WTC11 (cell line): ENCODE measurements around the gene ZDHHC14. TPM values are rescaled to one million over a fixed set of nuclear protein-coding genes. Genes with fewer than 3 reads are reported as not detected.

Experiments
- ATAC-seq: fragments of 200-7000 bp; cut with Tn5 transposase; 2 replicates; pipeline ENCODE4 v1.10.0; 2021; ENCODE audit warnings: mild to moderate bottlenecking, moderate library complexity
- CTCF ChIA-PET: fragments of 300-600 bp; sonication (Branson Sonifier 250); formaldehyde crosslinking; loops from one replicate; lab custom pipeline; 2021; ENCODE audit warnings: antibody characterized with exemption; lab: Charles Lee
- POLR2A ChIA-PET: fragments of 350-600 bp; sonication (Branson Sonifier 250); formaldehyde crosslinking; loops from one replicate; lab custom pipeline; 2021; ENCODE audit warnings: antibody characterized with exemption; lab: Charles Lee
- DNase-seq: peaks from one replicate; pipeline ENCODE4 v3.0.0; 2021; ENCODE audit warnings: low spot score
- H3K27ac Mint-ChIP-seq: 2 replicates; pipeline ENCODE4 v1.8.0; 2021; ENCODE audit warnings: mixed read lengths
- H3K27me3 Mint-ChIP-seq: 2 replicates; pipeline ENCODE4 v1.8.0; 2021; ENCODE audit warnings: low read depth, mild to moderate bottlenecking, moderate library complexity, mixed read lengths
- H3K36me3 Mint-ChIP-seq: 2 replicates; pipeline ENCODE4 v1.8.0; 2021; ENCODE audit warnings: mixed read lengths
- H3K4me1 Mint-ChIP-seq: 2 replicates; pipeline ENCODE4 v1.8.0; 2022; ENCODE audit warnings: mixed read lengths
- H3K4me3 Mint-ChIP-seq: 2 replicates; pipeline ENCODE4 v1.8.0; 2021; ENCODE audit warnings: mild to moderate bottlenecking, moderate library complexity, mixed read lengths
- H3K9me3 Mint-ChIP-seq: 2 replicates; pipeline ENCODE4 v1.8.0; 2021; ENCODE audit warnings: mixed read lengths
- ARID4B ChIP-seq: sonication (generic); formaldehyde crosslinking; IDR thresholded peaks from 2 replicates; pipeline ENCODE4 v1.8.0; 2023; ENCODE audit warnings: missing genetic modification reagents, mild to moderate bottlenecking, borderline replicate concordance
- ATF3 ChIP-seq: sonication (generic); formaldehyde crosslinking; conservative IDR thresholded peaks from 2 replicates; pipeline ENCODE4 v1.8.1; 2022; ENCODE audit warnings: mild to moderate bottlenecking, missing genetic modification reagents
- ATF6 ChIP-seq: sonication (generic); formaldehyde crosslinking; IDR thresholded peaks from 2 replicates; pipeline ENCODE4 v1.8.1; 2023; ENCODE audit warnings: mild to moderate bottlenecking, missing genetic modification reagents
- CDX4 ChIP-seq: fragments of 250-450 bp; sonication (Bioruptor Pico); IDR thresholded peaks from 2 replicates; pipeline ENCODE4 v1.9.0; 2021; ENCODE audit warnings: moderate library complexity, mild to moderate bottlenecking, inconsistent platforms, borderline replicate concordance
- E2F5 ChIP-seq: sonication (generic); formaldehyde crosslinking; IDR thresholded peaks from 2 replicates; pipeline ENCODE4 v1.8.1; 2022; ENCODE audit warnings: mild to moderate bottlenecking, moderate library complexity, missing genetic modification reagents
- EMX1 ChIP-seq: fragments of 250-450 bp; sonication (Bioruptor Pico); IDR thresholded peaks from 2 replicates; pipeline ENCODE4 v1.8.0; 2021; ENCODE audit warnings: mild to moderate bottlenecking
- FOXK1 ChIP-seq: sonication (generic); formaldehyde crosslinking; IDR thresholded peaks from 2 replicates; pipeline ENCODE4 v1.8.0; 2022; ENCODE audit warnings: mild to moderate bottlenecking, moderate library complexity, missing genetic modification reagents
- GRHL2 ChIP-seq: fragments of 250-450 bp; sonication (Bioruptor Pico); IDR thresholded peaks from 2 replicates; pipeline ENCODE4 v1.8.0; 2022; ENCODE audit warnings: mild to moderate bottlenecking, moderate library complexity; ENCODE audit not compliant: insufficient replicate concordance, severe bottlenecking
- HMGA2 ChIP-seq: fragments of 250-450 bp; sonication (Bioruptor Pico); IDR thresholded peaks from 2 replicates; pipeline ENCODE4 v1.4.0; 2021; ENCODE audit warnings: mild to moderate bottlenecking, moderate library complexity
- NFE2L1 ChIP-seq: sonication (generic); formaldehyde crosslinking; IDR thresholded peaks from 2 replicates; pipeline ENCODE4 v1.8.1; 2023; ENCODE audit warnings: missing genetic modification reagents
- NR2C2 ChIP-seq: sonication (generic); formaldehyde crosslinking; IDR thresholded peaks from 2 replicates; pipeline ENCODE4 v1.8.0; 2022; ENCODE audit warnings: mild to moderate bottlenecking, missing genetic modification reagents
- PRRX2 ChIP-seq: fragments of 250-450 bp; sonication (Bioruptor Pico); IDR thresholded peaks from 2 replicates; pipeline ENCODE4 v1.8.0; 2021; ENCODE audit warnings: mild to moderate bottlenecking
- RORB ChIP-seq: fragments of 250-450 bp; sonication (Bioruptor Pico); IDR thresholded peaks from 2 replicates; pipeline ENCODE4 v1.9.0; 2021; ENCODE audit warnings: mild to moderate bottlenecking
- STAT6 ChIP-seq: sonication (generic); formaldehyde crosslinking; conservative IDR thresholded peaks from 2 replicates; pipeline ENCODE4 v1.8.1; 2023; ENCODE audit warnings: mild to moderate bottlenecking, low read depth, missing genetic modification reagents, moderate library complexity
- TEAD1 ChIP-seq: sonication (generic); formaldehyde crosslinking; IDR thresholded peaks from 2 replicates; pipeline ENCODE4 v1.8.0; 2022; ENCODE audit warnings: mild to moderate bottlenecking, missing genetic modification reagents
- TP53 ChIP-seq: sonication (generic); formaldehyde crosslinking; IDR thresholded peaks from 2 replicates; pipeline ENCODE4 v1.8.1; 2023; ENCODE audit warnings: mild to moderate bottlenecking, missing genetic modification reagents
- ZNF219 ChIP-seq: sonication (generic); formaldehyde crosslinking; IDR thresholded peaks from 2 replicates; pipeline ENCODE4 v1.8.0; 2023; ENCODE audit warnings: missing genetic modification reagents, mild to moderate bottlenecking, borderline replicate concordance
- ZNF396 ChIP-seq: fragments of 250-450 bp; sonication (Bioruptor Pico); IDR thresholded peaks from 2 replicates; pipeline ENCODE4 v1.8.0; 2021; ENCODE audit warnings: mild to moderate bottlenecking, moderate library complexity, borderline replicate concordance
- ZNF416 ChIP-seq: fragments of 250-450 bp; sonication (Bioruptor Pico); IDR thresholded peaks from 2 replicates; pipeline ENCODE4 v1.9.0; 2021; ENCODE audit warnings: mild to moderate bottlenecking, inconsistent platforms
- ZNF423 ChIP-seq: fragments of 250-450 bp; sonication (Bioruptor Pico); IDR thresholded peaks from 2 replicates; pipeline ENCODE4 v2.1.2; 2022; ENCODE audit warnings: mild to moderate bottlenecking, moderate library complexity
- total RNA-seq: library from RNA; stranded (reverse); gene quantifications from 3 replicates; pipeline ENCODE4 v1.2.3, GENCODE V29; 2021

ZDHHC14 gene
- total RNA-seq, 1 experiment from 2014 or later, result 6.6 TPM

- ATAC-seq, result no peak
- no peak overlapping the region for H3K4me3 Mint-ChIP-seq
- peaks cover 70% of the 10 kb centered on the region for H3K4me1 Mint-ChIP-seq
- POLR2A ChIA-PET, result no interaction called here
- H3K27ac Mint-ChIP-seq, result no peak overlapping the region
- H3K36me3 Mint-ChIP-seq, result no peaks in the 10 kb centered on the region; the same call in 1 of the 2 replicates
- CTCF ChIA-PET, result no interaction called here
- no peaks in the 10 kb centered on the region for H3K27me3 Mint-ChIP-seq
- no peak for DNase-seq
- TF ChIP-seq EMX1 (CRISPR knock-in tag) (no peak), TEAD1 (CRISPR knock-in tag) (no peak), ARID4B (CRISPR knock-in tag) (no peak), ZNF396 (no peak), ATF6 (CRISPR knock-in tag) (no peak), ATF3 (CRISPR knock-in tag) (no peak), PRRX2 (CRISPR knock-in tag) (no peak), NR2C2 (CRISPR knock-in tag) (no peak), GRHL2 (CRISPR knock-in tag) (no peak), ZNF219 (CRISPR knock-in tag) (no peak), FOXK1 (CRISPR knock-in tag) (no peak), ZNF423 (CRISPR knock-in tag) (no peak), HMGA2 (CRISPR knock-in tag) (no peak), ZNF416 (no peak), CDX4 (CRISPR knock-in tag) (no peak), E2F5 (CRISPR knock-in tag) (no peak), TP53 (no peak), NFE2L1 (CRISPR knock-in tag) (no peak)
- peaks cover 8% of the 10 kb centered on the region; the same call in 1 of the 2 replicates for H3K9me3 Mint-ChIP-seq
Measured at GRCh38 chr6:157402996-157403685, 22.2 kb downstream of the ZDHHC14 start.

GRCh38 chr6:157403686-157404051, 22.7 kb downstream of the ZDHHC14 start:
- Mint-ChIP-seq H3K4me3 (no peak overlapping the region), H3K27me3 (no peaks in the 10 kb centered on the region), H3K27ac (no peak overlapping the region), H3K36me3 (peaks cover under 1% of the 10 kb centered on the region; the same call in 1 of the 2 replicates), H3K9me3 (peaks cover 13% of the 10 kb centered on the region; the same call in 1 of the 2 replicates), H3K4me1 (peaks cover 65% of the 10 kb centered on the region)
- no peak for DNase-seq
- ATAC-seq, result no peak
- CTCF ChIA-PET, result no interaction called here
- POLR2A ChIA-PET, result no interaction called here
- TF ChIP-seq NFE2L1 (CRISPR knock-in tag), result no peak
- TF ChIP-seq RORB (CRISPR knock-in tag), result no peak
- no peak for TF ChIP-seq ATF6 (CRISPR knock-in tag)
- TF ChIP-seq STAT6 (CRISPR knock-in tag), result no peak
- TF ChIP-seq ATF3 (CRISPR knock-in tag), result no peak
